Measurements from ENCODE around the gene APLP2. TPM values are rescaled to one million over a fixed set of nuclear protein-coding genes. Genes with fewer than 3 reads are reported as not detected.

Gene APLP2
- total and polyA plus RNA-seq, 4 donors = 190 to 337 (median 233) TPM

DNA sequence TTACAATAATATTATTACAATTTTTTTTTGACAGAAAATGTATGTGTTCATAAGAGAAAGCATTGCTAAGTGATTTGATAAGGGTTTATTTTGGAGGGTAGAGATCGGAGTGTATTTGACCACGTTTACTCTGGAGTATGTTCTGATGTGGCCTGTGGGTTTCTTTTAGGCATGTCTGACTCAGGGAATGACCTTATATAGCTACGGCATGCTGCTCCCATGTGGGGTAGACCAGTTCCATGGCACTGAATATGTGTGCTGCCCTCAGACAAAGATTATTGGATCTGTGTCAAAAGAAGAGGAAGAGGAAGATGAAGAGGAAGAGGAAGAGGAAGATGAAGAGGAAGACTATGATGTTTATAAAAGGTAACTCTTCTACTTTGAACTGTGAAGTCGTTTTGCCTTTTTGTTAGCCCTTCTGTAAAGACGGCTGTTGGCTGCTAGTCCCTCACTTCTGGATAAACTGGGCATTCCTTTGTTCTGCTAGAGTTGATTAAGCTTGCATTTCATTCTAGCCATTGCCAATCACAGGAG lies 51.8 kb downstream of the APLP2 start:
- WGBS = 90% methylated on average over 5 of the region's 5 CpGs
- H3K4me1 ChIP-seq (ENCODE audit: control insufficient read depth in 4 of 4, insufficient read depth in 4 of 4, low read length in 3 of 4) = peaks cover 16 to 37% (median 24%) of the 10 kb centered on the region in 4 donors
- no peak for DNase-seq (ENCODE audit: low spot score)
- no peak overlapping the region for H3K27ac ChIP-seq (ENCODE audit: low read depth in 1 of 2, low read length in 2 of 2)
- H3K9me3 ChIP-seq (ENCODE audit: control insufficient read depth in 4 of 4, low read length in 3 of 4) = no peaks in the 10 kb centered on the region
- no peak overlapping the region for H3K4me3 ChIP-seq (ENCODE audit: low read depth in 1 of 3, low read length in 3 of 3)
- peaks cover 3 to 17% (median 13%) of the 10 kb centered on the region in 4 donors for H3K36me3 ChIP-seq (ENCODE audit: control insufficient read depth in 4 of 4, insufficient read depth in 3 of 4, low read depth in 1 of 4, low read length in 3 of 4)
- no peak overlapping the region for H3K9ac ChIP-seq (ENCODE audit: low read depth in 1 of 2, low read length in 2 of 2)
- H3K27me3 ChIP-seq (ENCODE audit: control insufficient read depth in 4 of 4, insufficient read depth in 4 of 4, low read length in 3 of 4) = no peaks in the 10 kb centered on the region
- TF ChIP-seq, protein P1, sequence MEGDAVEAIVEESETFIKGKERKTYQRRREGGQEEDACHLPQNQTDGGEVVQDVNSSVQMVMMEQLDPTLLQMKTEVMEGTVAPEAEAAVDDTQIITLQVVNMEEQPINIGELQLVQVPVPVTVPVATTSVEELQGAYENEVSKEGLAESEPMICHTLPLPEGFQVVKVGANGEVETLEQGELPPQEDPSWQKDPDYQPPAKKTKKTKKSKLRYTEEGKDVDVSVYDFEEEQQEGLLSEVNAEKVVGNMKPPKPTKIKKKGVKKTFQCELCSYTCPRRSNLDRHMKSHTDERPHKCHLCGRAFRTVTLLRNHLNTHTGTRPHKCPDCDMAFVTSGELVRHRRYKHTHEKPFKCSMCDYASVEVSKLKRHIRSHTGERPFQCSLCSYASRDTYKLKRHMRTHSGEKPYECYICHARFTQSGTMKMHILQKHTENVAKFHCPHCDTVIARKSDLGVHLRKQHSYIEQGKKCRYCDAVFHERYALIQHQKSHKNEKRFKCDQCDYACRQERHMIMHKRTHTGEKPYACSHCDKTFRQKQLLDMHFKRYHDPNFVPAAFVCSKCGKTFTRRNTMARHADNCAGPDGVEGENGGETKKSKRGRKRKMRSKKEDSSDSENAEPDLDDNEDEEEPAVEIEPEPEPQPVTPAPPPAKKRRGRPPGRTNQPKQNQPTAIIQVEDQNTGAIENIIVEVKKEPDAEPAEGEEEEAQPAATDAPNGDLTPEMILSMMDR (IDR thresholded peaks at IDR 0.05; ENCODE audit: low read depth, low read length, missing input control) = no peak
- TF ChIP-seq, protein P2, sequence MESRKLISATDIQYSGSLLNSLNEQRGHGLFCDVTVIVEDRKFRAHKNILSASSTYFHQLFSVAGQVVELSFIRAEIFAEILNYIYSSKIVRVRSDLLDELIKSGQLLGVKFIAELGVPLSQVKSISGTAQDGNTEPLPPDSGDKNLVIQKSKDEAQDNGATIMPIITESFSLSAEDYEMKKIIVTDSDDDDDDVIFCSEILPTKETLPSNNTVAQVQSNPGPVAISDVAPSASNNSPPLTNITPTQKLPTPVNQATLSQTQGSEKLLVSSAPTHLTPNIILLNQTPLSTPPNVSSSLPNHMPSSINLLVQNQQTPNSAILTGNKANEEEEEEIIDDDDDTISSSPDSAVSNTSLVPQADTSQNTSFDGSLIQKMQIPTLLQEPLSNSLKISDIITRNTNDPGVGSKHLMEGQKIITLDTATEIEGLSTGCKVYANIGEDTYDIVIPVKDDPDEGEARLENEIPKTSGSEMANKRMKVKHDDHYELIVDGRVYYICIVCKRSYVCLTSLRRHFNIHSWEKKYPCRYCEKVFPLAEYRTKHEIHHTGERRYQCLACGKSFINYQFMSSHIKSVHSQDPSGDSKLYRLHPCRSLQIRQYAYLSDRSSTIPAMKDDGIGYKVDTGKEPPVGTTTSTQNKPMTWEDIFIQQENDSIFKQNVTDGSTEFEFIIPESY (IDR thresholded peaks at IDR 0.05) = no peak
- TF ChIP-seq NR2F2 (IDR thresholded peaks at IDR 0.05) (no peak), GABPA (IDR thresholded peaks at IDR 0.05 in 1 of 2, conservative IDR thresholded peaks at IDR 0.05 in 1 of 2) (no peak), SP1 (IDR thresholded peaks at IDR 0.05) (no peak), TAF1 (conservative IDR thresholded peaks at IDR 0.05) (no peak)

DNA sequence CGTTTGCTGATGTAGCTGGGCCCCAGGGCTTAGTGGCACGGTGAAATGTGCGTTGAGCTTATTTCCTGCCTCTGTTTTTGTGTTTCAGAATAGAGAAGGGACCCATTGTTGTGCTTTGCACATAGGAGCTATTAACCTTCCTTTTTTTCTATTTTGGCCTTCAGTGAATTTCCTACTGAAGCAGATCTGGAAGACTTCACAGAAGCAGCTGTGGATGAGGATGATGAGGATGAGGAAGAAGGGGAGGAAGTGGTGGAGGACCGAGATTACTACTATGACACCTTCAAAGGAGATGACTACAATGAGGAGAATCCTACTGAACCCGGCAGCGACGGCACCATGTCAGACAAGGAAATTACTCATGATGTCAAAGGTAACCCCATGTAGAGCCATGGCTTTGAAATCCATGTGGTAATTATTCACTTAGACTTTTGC lies 52.5 kb downstream of the APLP2 start:
- H3K9ac ChIP-seq (ENCODE audit: low read depth in 1 of 2, low read length in 2 of 2) = no peak overlapping the region
- WGBS = 78% methylated on average over 7 of the region's 7 CpGs
- peak overlapping the region in 1 of 2 donors; percentile 4 for H3K27ac ChIP-seq (ENCODE audit: low read depth in 1 of 2, low read length in 2 of 2)
- H3K9me3 ChIP-seq (ENCODE audit: control insufficient read depth in 4 of 4, low read length in 3 of 4) = no peaks in the 10 kb centered on the region
- no peak for DNase-seq (ENCODE audit: low spot score)
- H3K36me3 ChIP-seq (ENCODE audit: control insufficient read depth in 4 of 4, insufficient read depth in 3 of 4, low read depth in 1 of 4, low read length in 3 of 4) = peaks cover 3 to 18% (median 13%) of the 10 kb centered on the region in 4 donors
- H3K4me3 ChIP-seq (ENCODE audit: low read depth in 1 of 3, low read length in 3 of 3) = no peak overlapping the region
- H3K4me1 ChIP-seq (ENCODE audit: control insufficient read depth in 4 of 4, insufficient read depth in 4 of 4, low read length in 3 of 4) = peaks cover 16 to 37% (median 24%) of the 10 kb centered on the region in 4 donors
- TF ChIP-seq, protein P3, sequence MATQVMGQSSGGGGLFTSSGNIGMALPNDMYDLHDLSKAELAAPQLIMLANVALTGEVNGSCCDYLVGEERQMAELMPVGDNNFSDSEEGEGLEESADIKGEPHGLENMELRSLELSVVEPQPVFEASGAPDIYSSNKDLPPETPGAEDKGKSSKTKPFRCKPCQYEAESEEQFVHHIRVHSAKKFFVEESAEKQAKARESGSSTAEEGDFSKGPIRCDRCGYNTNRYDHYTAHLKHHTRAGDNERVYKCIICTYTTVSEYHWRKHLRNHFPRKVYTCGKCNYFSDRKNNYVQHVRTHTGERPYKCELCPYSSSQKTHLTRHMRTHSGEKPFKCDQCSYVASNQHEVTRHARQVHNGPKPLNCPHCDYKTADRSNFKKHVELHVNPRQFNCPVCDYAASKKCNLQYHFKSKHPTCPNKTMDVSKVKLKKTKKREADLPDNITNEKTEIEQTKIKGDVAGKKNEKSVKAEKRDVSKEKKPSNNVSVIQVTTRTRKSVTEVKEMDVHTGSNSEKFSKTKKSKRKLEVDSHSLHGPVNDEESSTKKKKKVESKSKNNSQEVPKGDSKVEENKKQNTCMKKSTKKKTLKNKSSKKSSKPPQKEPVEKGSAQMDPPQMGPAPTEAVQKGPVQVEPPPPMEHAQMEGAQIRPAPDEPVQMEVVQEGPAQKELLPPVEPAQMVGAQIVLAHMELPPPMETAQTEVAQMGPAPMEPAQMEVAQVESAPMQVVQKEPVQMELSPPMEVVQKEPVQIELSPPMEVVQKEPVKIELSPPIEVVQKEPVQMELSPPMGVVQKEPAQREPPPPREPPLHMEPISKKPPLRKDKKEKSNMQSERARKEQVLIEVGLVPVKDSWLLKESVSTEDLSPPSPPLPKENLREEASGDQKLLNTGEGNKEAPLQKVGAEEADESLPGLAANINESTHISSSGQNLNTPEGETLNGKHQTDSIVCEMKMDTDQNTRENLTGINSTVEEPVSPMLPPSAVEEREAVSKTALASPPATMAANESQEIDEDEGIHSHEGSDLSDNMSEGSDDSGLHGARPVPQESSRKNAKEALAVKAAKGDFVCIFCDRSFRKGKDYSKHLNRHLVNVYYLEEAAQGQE (IDR thresholded peaks at IDR 0.05) = no peak
- no peak for TF ChIP-seq EGR1 (IDR thresholded peaks at IDR 0.05; ENCODE audit: low read depth in 2 of 2)
- TF ChIP-seq FOXA1 (IDR thresholded peaks at IDR 0.05) = no peak
- TF ChIP-seq RAD21 (IDR thresholded peaks at IDR 0.05) = no peak
- TF ChIP-seq, protein P2 (IDR thresholded peaks at IDR 0.05) = no peak
- TF ChIP-seq, protein P4, sequence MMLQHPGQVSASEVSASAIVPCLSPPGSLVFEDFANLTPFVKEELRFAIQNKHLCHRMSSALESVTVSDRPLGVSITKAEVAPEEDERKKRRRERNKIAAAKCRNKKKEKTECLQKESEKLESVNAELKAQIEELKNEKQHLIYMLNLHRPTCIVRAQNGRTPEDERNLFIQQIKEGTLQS (IDR thresholded peaks at IDR 0.05) = no peak
- no peak for TF ChIP-seq HNF4G (IDR thresholded peaks at IDR 0.05)
- TF ChIP-seq FOXA2 (IDR thresholded peaks at IDR 0.05) = no peak
- TF ChIP-seq SP1 (IDR thresholded peaks at IDR 0.05) = no peak
- TF ChIP-seq, protein P1 (IDR thresholded peaks at IDR 0.05; ENCODE audit: low read depth, low read length, missing input control) = no peak
- TF ChIP-seq HNF4A (conservative IDR thresholded peaks at IDR 0.05) = no peak
- no peak for TF ChIP-seq NR2F2 (IDR thresholded peaks at IDR 0.05)
- TF ChIP-seq RXRA (IDR thresholded peaks at IDR 0.05) = no peak
- no peak for TF ChIP-seq GABPA (IDR thresholded peaks at IDR 0.05 in 1 of 2, conservative IDR thresholded peaks at IDR 0.05 in 1 of 2)
- H3K27me3 ChIP-seq (ENCODE audit: control insufficient read depth in 4 of 4, insufficient read depth in 4 of 4, low read length in 3 of 4) = no peaks in the 10 kb centered on the region
